ENCODE measurements around the gene ATP13A5. TPM values are rescaled to one million over a fixed set of nuclear protein-coding genes. Genes with fewer than 3 reads are reported as not detected.

Gene ATP13A5
- total RNA-seq, 1 donor from 2014 or later, result not detected

DNA sequence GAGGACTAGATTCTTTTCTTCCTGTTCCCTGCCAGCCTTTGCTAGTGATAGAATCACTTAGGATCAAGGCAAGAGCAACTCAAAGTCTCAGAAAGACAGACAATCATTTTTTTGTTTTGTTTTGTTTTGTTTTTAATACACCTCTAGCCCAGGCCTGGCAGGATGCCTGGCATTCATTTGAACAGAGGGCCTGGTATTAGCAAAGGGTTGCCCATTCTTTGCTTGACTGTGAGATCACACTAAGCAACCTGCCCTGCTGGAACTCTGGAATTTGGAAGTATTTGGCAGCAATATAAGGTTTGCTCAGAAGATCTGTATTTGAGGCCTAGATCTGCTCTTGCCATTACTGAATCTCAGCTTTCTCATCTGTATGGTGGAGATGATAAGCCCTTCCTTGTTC, 21.8 kb upstream of the ATP13A5 start:
- no peak overlapping the region for H3K4me3 ChIP-seq (ENCODE audit: low read depth, low read length)
- no peak for FAIRE-seq
- no peaks in the 10 kb centered on the region for H3K36me3 ChIP-seq (ENCODE audit: control insufficient read depth, insufficient read depth, low read length)
- H3K27me3 ChIP-seq (ENCODE audit: control insufficient read depth, insufficient read depth, low read length), result no peaks in the 10 kb centered on the region
- DNase-seq (ENCODE audit: low read depth), result no peak
- TF ChIP-seq CTCF (IDR thresholded peaks at IDR 0.05; ENCODE audit: insufficient read depth, low read length, severe bottlenecking), result no peak

DNA sequence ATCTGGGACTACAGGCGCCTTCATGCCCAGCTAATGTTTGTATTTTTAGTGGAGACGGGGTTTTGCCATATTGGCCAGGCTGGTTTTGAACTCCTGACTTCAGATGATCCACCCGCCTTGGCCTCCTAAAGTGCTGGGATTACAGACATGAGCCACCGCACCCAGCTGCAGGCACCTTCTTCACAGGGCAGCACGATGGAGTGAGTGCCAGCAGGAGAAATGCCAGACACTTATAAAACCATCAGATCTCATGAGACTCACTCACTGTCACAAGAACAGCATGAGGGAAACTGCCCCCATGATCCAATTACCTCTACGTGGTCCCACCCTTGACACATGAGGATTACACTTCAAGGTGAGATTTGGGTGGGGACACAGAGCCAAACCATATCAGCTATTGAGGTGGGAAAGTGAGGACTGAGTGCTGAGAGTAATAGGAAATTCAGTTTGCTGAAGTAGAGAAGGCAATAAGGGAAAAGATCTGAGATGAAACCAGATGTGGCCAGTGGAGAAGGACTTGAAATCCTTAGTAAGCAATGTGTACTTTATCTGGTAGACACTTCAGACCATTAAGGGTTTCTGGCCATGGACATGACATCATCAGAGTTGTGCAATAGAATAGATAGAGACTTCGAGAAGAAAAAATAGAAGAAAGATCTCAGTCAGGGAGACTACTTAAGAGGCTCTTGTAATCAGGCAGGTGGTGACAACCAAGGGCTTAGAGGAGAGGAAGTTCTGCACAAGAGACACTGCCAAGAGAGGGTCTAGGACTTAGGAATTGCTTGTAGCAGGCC, 18.1 kb upstream of the ATP13A5 start:
- no peak for TF ChIP-seq CTCF (IDR thresholded peaks at IDR 0.05; ENCODE audit: insufficient read depth, low read length, severe bottlenecking)
- no peak overlapping the region for H3K4me3 ChIP-seq (ENCODE audit: low read depth, low read length)
- no peaks in the 10 kb centered on the region for H3K27me3 ChIP-seq (ENCODE audit: control insufficient read depth, insufficient read depth, low read length)
- no peaks in the 10 kb centered on the region for H3K36me3 ChIP-seq (ENCODE audit: control insufficient read depth, insufficient read depth, low read length)
- DNase-seq (ENCODE audit: low read depth) (peak; percentile 36), FAIRE-seq (no peak)

DNA sequence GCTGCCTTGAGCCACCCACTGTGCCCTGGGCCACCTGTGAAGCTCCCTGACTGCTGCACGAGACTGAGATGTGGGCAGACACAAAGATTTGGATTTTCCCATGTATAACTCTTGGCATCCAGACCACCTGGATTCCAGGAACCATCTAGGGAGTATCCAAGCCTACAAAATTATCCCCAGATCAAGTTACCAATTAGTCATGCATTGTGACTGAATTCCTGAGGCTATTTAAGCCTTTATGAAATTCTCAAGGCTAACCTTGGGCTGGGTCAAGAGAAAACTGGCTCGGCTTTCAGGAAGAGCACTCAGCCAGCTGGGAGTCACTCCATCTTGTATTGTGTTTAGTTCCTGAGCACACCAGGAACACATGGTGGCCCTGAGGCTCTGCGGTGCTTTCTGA, 13.3 kb upstream of the ATP13A5 start:
- DNase-seq (ENCODE audit: low read depth), result peak; percentile 81
- TF ChIP-seq CTCF (IDR thresholded peaks at IDR 0.05; ENCODE audit: insufficient read depth, low read length, severe bottlenecking), result no peak
- Histone ChIP-seq H3K36me3 (ENCODE audit: control insufficient read depth, insufficient read depth, low read length) (no peaks in the 10 kb centered on the region), H3K4me3 (ENCODE audit: low read depth, low read length) (no peak overlapping the region), H3K27me3 (ENCODE audit: control insufficient read depth, insufficient read depth, low read length) (no peaks in the 10 kb centered on the region)
- FAIRE-seq, result peak; percentile 64

- no peak for TF ChIP-seq CTCF (IDR thresholded peaks at IDR 0.05; ENCODE audit: insufficient read depth, low read length, severe bottlenecking)
- H3K27me3 ChIP-seq (ENCODE audit: control insufficient read depth, insufficient read depth, low read length), result no peaks in the 10 kb centered on the region
- DNase-seq (ENCODE audit: low read depth), result no peak
- FAIRE-seq, result no peak
- H3K36me3 ChIP-seq (ENCODE audit: control insufficient read depth, insufficient read depth, low read length), result no peaks in the 10 kb centered on the region
- no peak overlapping the region for H3K4me3 ChIP-seq (ENCODE audit: low read depth, low read length)
Observed at GRCh38 chr3:193389335-193389734, 10.8 kb upstream of the ATP13A5 start.

- TF ChIP-seq CTCF (IDR thresholded peaks at IDR 0.05; ENCODE audit: insufficient read depth, low read length, severe bottlenecking), result no peak
- DNase-seq (ENCODE audit: low read depth), result no peak
- peak; percentile 80 for FAIRE-seq
- no peak overlapping the region for H3K4me3 ChIP-seq (ENCODE audit: low read depth, low read length)
- H3K27me3 ChIP-seq (ENCODE audit: control insufficient read depth, insufficient read depth, low read length), result no peaks in the 10 kb centered on the region
- no peaks in the 10 kb centered on the region for H3K36me3 ChIP-seq (ENCODE audit: control insufficient read depth, insufficient read depth, low read length)
Observed at GRCh38 chr3:193388361-193388760, 9.8 kb upstream of the ATP13A5 start.

DNA sequence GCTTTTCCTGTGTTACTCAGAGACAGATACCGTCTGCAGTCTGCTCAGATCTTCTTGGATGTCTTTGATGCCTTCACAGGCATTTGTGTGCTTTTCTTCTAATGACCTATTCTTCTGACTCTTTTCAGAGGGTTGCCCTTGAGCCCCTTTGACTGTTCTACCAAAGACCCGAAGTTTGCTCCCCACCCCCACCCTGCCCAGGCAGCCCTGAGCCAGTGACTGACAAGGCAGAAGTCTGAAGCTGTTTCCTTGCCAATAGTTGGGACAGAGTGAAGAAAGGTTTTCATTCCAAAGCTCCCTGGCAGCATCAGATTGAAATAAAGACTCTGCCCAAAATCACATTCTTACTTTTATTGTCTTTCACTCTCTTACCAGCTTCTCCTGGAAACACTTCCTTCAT, 9.0 kb upstream of the ATP13A5 start:
- H3K4me3 ChIP-seq (ENCODE audit: low read depth, low read length), result no peak overlapping the region
- no peak for TF ChIP-seq CTCF (IDR thresholded peaks at IDR 0.05; ENCODE audit: insufficient read depth, low read length, severe bottlenecking)
- H3K36me3 ChIP-seq (ENCODE audit: control insufficient read depth, insufficient read depth, low read length), result no peaks in the 10 kb centered on the region
- DNase-seq (ENCODE audit: low read depth) (no peak), FAIRE-seq (no peak)
- no peaks in the 10 kb centered on the region for H3K27me3 ChIP-seq (ENCODE audit: control insufficient read depth, insufficient read depth, low read length)
